Superior temporal gyrus (tissue), 1 donor: ENCODE data around the gene RNF224.

Experiments used
- DNase-seq: peaks from one replicate; pipeline ENCODE4 v3.0.0-alpha.2; 2016; ENCODE audit errors: extremely low spot score

The RNF224 gene

GRCh38 chr9:137227853-137228505 is 677 bp downstream of the RNF224 start:
- no peak for DNase-seq

- DNase-seq, result no peak
These were observed 1.2 kb downstream of the RNF224 start for GRCh38 chr9:137228506-137228967.

GRCh38 chr9:137228968-137229896 is 1.9 kb downstream of the RNF224 start:
- no peak for DNase-seq

- DNase-seq, result no peak
These were observed 2.8 kb downstream of the RNF224 start for GRCh38 chr9:137229903-137230704.

- no peak for DNase-seq
These were observed 3.5 kb downstream of the RNF224 start, which contains the start of gene SLC34A3 for GRCh38 chr9:137230705-137231371. Gene SLC34A3 (plus strand): TSS chr9:137230901. CDS start chr9:137231703, 802 bp downstream.

- DNase-seq, result no peak
These were observed 4.2 kb downstream of the RNF224 start for GRCh38 chr9:137231372-137232039.

GRCh38 chr9:137232101-137232500 is 4.8 kb downstream of the RNF224 start:
- no peak for DNase-seq

GRCh38 chr9:137232510-137232909 is 5.2 kb downstream of the RNF224 start:
- DNase-seq, result no peak

- no peak for DNase-seq
These were observed 6.1 kb downstream of the RNF224 start for GRCh38 chr9:137233143-137233980.

GRCh38 chr9:137234055-137234697 is 6.9 kb downstream of the RNF224 start:
- DNase-seq, result no peak

GRCh38 chr9:137234758-137235423 is 7.6 kb downstream of the RNF224 start:
- no peak for DNase-seq

GRCh38 chr9:137235424-137236237 is 8.3 kb downstream of the RNF224 start:
- DNase-seq, result no peak

GRCh38 chr9:137236238-137236935 is 9.1 kb downstream of the RNF224 start:
- peak; percentile 73 for DNase-seq

GRCh38 chr9:137236936-137237421 is 9.7 kb downstream of the RNF224 start:
- DNase-seq, result peak; percentile 14

GRCh38 chr9:137237759-137238726 is 10.7 kb downstream of the RNF224 start:
- peak; percentile 85 for DNase-seq
